HG02938 (cell line): ENCODE results near the gene RASSF1.

Experiments
- ATAC-seq: cut with Tn5 transposase; IDR thresholded peaks from one replicate; pipeline ENCODE4 v1.9.1; 2021; ENCODE audit warnings: mild to moderate bottlenecking, moderate library complexity; ENCODE audit not compliant: unreplicated experiment

The RASSF1 gene

DNA sequence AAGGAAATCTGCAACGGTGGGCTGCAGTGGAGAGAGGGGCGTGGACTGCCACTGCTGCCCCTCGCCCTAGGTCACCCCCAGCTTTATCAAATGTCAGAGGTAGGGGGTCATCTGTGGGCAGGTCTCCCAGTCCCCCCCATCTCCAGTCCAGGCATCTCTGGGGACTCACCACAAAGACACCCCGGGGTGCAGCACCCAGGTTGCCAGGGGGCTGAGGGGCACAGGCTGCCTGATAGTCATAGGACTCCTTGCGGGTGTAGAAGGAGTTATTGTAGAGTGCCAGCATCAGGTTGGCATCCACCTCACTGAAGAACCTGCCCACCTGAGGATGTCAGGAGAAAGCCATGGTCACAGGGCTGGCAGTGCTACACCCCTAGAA, 25.2 kb upstream of the RASSF1 start:
- ATAC-seq: no peak

DNA sequence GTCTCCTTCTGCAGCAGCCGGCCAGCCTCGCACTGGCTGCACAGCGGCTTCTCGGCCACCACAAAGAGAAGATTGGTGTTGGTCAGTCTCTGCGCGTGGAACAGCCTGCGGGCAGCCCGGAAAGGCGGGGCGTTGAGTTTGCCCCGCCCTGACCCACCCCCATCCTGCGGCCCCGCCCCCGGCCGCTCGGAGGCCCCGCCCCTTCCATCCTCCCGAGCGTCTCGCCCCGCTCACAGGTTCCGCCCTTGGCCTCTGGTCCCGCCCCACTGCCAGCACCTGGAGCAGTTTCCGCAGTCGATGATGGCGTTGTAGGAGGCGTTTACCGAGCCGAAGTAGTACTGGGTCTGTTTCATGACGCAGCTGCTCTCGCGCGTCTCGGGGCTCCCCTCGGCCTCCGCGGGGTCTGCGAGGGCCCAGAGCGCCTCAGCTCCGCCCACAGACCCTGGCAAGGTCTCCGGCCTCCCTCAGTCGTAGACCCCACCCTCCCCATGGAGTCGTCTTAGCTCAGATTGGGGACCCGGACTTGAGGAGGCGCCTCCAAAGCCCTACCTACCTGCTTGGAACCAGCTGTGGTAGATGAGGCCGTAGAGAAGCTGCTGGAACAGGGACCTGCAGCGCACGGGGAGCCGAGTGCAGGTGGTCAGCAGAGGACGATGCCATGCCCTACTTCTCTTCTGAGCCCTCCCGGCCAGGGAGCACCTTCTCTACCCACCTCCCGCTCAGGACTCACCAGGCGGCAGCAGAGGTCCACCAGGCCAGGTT, 24.6 kb upstream of the RASSF1 start:
- ATAC-seq: peak; percentile 78

DNA sequence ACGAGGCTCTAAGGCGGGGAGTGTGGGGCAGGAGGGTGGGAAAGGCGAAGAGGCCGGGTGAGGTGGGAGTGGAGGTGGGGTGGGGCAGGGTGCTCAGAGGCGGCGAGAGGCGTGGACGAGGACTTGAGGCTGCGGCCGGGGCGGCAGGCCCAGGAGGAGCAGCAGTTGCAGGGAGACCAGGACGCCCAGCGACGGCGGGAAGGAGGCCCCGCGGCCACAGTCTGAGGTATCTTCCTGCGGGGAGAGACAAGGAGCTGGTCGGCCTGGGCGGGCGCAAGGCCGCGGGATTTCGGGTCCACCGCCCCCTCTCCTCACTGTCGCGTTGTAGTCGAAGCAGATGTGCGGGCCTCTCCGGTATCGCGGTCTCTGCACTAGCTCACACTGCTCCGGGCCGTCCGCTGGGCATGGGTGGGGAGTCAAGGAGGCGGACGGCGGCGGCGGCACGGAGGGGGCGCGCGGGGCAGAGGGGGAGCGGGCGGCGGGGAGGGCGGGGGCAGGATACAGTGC, 24.0 kb upstream of the RASSF1 start:
- peak; percentile 19 for ATAC-seq

DNA sequence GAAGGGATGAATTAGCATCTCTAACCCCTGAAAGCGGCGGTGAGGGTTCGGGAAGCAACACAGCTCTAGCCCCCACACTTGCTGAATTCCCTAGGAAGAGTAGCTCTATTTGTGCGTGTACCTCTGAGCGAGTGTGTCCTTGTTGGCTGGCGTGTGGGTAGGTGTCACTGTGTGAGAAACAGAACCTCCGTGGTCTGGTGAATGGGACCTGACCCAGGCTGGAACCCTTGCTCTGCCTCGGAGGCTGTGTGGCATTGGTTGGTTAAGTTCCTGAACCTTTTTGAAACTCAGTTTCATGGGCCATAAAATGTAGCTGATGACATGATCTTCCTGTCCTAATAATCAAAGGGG, 19.1 kb upstream of the RASSF1 start:
- ATAC-seq: peak; percentile 7

DNA sequence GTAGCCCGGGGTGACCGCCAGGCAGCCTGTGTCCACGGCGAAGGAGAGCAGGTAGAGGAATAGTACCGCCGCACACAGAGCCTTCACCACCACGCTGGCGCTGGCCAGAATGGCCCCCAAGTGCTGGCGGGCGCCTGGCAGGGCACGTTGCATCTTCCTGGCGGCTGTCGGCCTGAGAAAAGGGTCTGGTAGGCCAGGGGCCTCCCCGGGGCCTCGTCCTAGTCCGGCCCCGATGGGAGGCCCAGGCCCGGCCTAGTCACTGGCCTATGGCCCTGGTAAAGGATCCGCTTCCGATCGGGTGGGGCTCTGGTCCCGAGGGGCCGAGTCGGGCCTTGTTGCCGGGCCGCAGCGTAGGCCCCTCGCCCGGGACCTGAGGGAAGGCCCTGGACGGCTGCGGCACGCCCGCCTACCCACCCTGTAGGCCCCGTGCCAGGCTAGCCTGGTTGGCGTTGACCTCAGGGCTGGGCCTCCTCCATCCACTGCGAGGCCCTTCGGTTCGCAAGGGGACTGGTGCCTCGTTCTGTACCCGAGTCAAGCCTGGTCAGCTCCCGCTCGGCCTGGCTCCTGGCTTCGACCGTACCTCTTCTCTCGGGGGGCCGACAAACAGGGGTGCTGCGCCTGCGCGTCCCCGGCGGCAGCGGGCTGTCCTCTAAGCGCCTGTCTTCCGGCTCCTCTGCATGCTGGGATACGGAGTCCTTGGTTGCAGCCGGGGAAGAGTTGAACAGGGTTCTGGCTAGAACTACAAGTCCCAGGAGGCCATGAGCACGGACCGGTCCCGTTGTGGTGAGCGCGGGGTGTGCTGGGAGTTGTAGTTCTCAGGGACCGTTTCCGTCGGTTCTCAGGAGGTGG, 18.5 kb upstream of the RASSF1 start, which contains the start of gene TMEM115:
TSS of gene TMEM115 (minus strand) at position 611 of the 849 bp plus-strand sequence. CDS start at position 153, 458 bp downstream.
- peak; percentile 97 for ATAC-seq

DNA sequence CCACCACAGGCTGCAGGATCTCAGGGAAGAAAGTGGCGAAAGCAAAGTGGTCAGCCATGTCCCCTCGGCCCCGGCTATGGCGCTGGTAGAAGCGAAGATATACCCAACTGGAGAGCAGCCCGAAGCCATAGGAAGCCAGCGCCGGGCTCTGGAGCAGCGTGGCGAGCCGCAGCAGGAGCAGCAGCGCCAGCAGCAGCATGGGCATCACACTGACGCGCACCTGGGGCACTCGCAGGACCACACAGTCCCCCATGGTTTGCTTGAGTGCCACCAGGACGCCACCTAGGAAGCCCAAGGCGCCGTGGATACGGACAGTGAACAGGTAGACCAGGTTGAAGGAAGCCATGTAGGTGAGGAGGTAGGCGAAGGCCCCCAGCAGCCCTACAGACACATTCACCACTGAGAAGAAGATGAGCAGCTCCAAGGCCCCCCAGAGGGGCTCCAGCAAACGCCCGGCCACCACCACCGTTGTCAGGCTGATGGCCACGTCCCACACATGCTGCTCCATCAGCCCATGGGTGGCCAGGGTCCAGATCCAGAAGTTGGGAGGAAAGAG, 17.8 kb upstream of the RASSF1 start:
- no peak for ATAC-seq

DNA sequence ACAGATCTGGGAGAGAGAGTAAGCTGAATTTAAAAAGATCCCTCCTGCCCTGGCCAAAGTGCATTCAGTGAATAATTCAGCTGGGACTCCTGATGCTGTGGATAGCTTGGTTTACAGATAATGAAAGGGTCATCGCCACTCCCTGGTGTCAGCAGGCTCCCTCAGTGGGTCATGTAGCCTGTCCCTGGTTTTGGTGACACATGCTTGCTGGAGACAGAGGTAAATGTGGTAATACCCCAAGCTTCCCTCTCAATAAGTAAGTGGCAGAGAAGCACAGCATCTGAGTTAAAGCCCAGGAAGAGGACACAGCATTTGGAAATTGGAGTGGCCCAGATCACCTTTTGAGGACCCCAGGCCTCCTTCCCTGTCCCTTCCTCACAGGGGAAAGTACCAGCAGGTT, 16.8 kb upstream of the RASSF1 start:
- no peak for ATAC-seq

DNA sequence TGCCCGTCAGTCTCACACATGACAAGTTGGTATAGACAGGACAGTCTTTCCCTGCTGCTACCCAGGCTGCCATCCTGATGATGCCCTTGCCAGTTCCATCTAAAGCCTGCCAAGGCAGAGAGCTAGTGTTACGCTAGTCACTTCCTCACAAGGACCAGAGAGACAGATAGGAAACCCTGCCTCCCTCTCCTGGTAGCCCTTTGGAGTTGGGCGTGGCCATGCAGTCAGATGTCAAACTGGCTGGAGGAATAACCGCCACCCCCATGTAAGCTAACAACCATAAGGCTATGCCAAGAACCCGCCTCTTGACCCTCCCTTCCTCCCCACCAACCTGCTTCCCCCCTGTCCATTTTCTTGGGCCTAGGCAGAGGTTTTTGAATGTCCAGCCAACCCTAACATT, 15.9 kb upstream of the RASSF1 start:
- no peak for ATAC-seq

DNA sequence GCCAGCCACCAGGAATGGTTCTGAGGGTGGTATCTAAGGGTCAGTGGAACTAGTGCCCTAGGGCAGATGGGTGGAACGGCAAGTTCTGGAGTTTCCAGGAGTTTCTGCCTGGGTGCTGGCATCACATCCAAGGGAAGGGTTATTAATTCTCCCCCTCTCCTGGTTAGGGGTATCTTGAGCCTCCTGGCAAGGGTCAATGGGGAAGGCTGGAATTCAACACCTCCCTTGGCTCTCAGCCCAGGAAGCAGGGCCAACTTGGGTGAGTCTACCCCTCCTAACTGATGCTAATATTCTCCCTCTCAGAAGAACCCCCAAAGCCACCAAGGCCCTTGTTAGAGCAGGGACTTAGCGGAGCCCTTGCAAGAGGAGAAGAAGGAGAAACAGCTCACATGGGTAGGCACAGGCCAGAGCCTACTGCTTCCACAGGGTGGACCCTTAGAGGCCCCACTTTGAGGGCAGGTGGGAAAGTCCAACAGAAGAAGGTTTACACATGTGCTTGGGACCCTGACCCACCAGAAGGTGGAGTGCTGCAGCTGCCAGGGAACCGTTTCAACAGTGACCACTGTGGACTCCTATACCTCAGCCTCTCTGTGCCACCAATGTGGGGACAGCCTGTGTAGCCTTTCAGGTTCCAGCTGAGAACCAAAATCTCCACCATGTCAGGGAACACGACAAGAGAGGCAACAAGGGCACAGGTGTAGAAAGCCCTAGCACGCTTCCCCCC, 15.4 kb upstream of the RASSF1 start:
- ATAC-seq: no peak

DNA sequence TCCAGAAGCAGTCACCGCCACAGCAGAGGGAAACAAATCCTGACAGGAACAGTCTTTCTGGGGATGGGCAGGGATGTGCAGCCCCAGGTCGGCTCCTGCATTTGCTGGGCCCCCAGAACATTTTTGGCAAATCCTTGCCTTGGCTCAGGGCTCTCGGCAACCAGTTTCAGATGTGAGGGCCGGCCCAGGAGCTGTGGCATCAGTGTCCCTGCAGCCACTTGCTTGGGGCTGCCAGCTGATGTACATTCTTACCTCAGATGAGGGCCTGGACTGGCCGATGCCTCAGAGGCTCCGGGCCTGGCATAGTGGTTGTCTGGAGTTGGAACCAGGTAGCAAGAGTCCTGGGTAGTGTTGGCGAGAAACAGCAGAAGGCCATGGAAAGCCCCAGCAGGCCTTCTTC, 14.2 kb upstream of the RASSF1 start:
- no peak for ATAC-seq

DNA sequence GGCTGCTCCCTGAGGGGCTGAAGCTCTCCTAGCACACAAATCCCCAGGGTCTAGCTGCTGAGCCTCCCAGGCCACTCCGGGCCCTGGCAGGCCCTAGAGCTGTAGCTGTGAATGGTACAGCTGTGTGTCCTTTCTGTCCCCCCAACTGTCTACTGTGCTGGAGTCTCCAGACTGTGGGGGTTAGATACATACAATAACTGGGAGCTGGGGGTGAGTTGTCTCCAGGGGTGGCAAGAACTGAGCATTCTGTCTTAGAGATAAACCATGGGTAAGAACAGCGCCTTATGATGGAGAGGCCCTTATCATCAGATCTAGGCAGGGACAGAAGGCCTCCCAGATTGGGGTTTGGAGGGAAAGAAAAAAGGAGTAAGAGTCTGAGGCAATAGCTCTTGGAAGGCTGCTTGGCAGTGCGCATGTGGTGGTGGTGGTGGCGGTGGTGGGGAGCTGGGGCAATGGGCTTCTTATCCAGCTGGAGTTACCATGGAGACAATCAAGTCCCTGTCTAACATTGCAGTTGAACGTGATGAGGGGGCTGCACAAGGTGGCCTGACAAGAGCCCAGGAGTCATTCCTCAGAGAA, 13.6 kb upstream of the RASSF1 start:
- no peak for ATAC-seq

DNA sequence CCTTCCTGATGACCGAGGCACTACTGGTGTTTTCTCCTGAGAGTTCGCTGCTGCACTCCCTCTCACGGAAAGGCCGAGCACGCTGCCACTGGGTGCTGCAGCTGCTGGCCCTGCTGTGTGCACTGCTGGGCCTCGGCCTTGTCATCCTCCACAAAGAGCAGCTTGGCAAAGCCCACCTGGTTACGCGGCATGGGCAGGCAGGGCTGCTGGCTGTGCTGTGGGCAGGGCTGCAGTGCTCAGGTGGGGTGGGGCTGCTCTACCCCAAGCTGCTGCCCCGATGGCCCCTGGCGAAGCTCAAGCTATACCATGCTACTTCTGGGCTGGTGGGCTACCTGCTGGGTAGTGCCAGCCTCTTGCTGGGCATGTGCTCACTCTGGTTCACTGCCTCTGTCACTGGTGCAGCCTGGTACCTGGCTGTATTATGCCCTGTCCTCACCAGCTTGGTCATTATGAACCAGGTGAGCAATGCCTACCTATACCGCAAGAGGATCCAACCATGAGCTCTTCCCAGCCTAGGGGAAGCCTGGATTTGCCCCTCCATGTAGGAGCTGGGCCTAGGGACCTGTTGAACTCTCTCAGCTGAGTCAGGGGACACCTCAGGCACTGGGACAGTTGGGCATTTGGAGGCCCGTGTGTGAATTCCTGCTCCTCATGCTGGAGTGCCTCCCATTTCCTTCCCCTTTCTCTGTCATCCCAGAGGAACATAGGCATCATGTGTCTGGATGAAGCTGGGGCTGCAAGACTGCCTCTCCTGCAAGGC, 12.8 kb upstream of the RASSF1 start:
- no peak for ATAC-seq

DNA sequence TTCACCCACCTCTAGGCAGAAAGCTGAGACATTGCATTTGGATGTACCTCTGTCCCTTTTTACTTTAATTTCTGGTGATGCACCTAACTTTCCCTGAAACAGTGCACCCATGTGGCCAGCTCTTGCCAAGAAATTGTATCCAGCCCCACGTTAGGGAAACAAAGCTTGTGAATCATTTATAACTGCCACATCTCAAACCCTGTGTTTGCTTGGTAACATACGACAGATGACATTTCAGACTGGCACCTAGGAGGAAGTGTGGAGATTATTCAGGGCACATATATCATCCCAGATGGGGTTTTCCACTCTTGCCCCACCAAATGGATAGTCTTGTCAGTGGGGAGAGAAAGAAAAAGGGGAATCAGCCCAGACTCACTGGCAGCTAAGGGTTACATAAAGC, 12.1 kb upstream of the RASSF1 start:
- no peak for ATAC-seq

DNA sequence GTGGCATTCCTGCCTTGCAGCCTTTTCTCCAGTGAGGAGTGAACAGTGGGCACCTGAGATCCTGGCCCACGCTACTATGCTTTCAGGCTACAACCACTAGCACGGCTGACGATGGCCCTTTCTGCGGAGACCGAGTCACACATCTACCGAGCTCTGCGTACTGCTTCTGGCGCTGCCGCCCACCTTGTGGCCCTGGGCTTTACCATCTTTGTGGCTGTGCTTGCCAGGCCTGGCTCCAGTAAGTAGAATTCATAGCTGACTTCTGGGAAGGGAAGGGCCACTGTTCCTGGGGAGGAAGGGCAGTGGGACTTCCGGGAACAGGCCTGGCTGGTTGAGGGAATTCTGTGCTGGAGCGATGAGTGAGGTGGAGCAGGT, 10.7 kb upstream of the RASSF1 start:
- ATAC-seq: no peak

DNA sequence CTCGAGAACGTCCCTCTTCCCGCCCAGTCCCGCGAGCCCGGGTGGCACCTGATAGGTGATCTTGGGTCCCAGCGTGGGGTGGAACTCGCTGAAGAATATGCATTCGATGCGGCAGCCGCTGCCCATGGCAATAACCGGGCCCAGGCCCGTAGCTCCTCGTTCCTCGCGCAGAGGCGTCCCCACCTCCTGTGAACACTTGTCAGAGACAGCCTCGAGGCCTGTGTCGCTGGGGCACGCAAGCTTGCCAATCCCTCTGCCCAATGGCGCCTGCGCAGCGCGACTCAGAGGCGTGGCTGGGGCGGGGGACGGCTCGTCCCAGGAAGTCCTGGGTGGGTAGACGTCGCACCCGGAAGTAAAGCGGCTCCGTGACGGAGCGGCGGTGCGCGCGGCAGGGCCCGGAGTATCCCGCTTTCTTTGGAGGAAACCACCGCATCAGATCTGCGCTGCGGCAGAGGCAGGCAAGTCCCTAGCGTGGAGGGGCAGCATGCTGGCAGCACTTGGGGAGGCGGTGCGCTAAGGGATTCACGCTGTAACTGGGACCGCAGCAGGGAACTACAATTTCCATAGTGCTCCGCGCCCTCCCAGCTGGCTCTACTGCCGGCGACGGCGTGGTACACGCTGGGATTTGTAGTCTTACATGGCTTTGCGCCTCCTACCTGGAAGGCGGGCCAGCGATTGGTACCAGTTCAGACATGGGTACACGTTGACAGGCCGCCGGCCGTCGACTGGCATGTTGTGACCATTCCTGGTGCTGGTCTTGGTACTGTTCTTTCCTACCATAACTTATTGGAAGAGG, 10.1 kb upstream of the RASSF1 start, which contains the start of the genes CYB561D2 and NPRL2:
TSS of gene CYB561D2 (plus strand) at position 336 of the 796 bp plus-strand sequence. CDS start 572 bp downstream, outside the sequence.
TSS of gene NPRL2 (minus strand) at position 249 of the 796 bp plus-strand sequence. CDS start at position 126, 123 bp downstream.
- ATAC-seq: peak; percentile 82

DNA sequence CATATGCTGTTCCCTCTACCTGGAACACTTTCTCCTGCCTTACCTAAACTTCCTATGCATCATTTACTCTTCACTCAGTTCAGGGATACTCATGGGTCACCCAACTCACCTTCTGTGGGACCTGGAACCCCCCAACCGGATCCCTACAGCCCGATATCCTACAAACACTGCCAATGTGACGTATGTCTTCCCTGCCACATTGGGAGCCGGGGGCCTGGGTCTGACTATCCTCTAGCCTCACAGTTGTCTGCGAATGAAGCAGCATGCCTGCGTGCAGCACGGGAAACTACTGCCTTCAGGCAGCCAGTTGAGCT, 9.5 kb upstream of the RASSF1 start:
- ATAC-seq: no peak

DNA sequence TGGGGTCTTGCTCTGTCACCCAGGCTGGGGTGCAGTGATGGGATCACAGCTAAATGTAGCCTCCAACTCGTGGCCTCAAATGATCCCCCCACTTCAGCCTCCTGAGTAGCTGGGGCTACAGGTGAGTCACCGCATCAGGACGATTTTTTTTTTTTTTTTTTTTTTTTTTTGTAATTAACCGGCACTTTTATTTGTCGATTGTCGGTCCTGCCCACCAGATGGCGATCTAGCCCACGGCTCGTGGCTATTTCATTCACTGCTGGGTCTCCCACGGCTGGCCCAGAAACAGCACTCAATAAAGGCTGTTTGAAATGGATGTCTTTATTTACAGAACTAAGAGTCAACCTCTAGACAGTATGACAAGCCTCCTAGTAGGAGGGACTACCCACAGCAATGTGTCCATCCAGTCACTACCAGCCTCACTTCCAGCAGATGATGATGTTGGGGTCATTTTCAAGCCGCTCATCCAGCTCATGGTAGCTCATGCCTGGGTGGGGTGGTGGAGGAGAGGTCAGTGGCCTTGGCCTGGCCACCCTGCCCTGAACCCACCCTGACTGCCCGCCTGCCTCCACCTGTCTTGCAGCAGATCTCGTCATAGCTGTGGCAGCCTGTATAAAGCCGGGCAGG, 6.7 kb upstream of the RASSF1 start:
- ATAC-seq: no peak

DNA sequence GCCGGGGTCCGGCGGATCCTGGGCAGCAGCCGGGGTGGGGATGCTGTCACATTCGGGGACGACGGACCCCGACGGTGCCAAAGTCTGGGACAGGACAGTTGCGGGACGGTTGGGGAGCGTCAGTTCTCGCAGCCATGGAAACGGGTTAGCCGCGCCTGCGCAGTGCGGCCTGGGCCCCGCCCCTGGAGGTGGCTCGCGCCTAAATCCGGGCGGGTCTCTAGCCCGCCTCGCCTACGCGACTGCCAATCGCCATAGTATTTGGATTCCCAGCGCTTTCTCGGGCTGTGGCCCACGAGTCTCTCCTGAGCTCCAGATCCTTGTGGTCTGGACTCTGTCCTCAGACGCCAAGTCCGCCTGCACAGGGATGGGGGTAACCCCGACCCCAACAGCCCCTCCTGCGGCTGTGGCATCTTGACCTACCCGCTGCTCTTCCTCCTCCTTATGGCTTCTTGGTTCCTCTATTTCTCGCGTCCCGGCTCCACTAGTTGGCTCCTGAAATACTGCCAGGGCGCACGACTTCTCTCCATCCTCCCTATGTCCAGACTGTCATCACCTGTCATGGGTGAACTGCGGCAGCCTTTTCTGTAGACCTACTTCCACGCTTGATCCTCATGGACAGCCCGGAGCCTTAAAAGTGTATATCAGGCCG, 5.1 kb upstream of the RASSF1 start, which contains the start of gene ZMYND10:
TSS of gene ZMYND10 (minus strand) at position 147 of the 649 bp plus-strand sequence. CDS start 153 bp downstream, outside the sequence.
- ATAC-seq: no peak
